Endothelial cell of hepatic sinusoid (primary cell): Measurements from ENCODE around the gene SS18L1.

Source experiments
- in situ Hi-C: cut with HindIII; loops from 2 replicates; pipeline ENCODE4 v1.10.0; 2017; ENCODE audit warnings: low sequenced_read_pairs

The SS18L1 gene

DNA sequence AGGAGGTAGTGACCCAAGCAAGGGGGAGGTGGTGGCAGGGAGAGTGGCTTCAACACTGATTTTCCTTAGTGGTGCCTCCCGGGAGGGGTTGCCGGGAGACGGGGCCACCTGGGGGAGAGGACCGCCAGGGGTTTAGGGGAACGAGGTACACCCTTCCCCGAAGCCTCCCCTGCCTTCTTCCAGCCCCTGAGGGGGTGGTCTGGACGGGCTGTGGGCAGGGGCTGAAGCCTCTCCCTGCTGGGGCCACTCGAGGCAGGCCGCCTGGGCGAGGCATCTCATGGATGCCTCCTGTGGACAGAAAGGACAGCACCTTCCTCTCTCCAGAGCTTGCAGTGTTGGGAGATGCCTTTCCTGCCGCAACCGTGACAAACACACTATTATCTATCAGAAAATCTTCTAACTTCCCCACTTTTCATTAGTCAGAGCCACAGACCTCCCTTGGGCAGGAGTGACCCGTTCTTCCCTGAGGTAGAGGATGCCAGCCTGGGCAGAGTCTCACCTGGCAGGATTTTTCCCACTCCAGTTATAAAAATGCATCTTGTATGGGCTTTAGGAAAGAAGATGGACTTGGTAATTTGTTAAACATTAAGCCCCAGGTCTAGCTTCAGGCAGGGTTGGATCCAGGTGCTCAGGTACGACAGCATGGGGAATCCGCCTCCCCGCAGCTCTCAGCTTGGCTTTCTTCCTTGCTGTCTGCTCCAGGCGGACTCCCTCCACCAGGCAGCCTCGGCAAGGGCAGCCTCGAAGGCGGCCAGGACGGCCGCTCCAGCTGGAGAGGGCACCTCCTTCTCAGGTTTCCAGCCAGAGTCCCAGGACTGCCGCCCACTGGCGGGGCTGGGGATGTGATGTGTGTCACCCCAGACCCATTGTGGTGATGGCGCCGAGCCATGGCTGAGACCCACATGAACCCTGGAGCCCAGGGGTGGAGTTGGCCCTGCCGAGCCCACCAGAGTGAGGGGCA, 65.5 kb downstream of the SS18L1 start:
- in situ Hi-C loops: loop anchor here (10.0 kb wide), 1 partner anchor 86 kb away; no protein-coding TSS in a partner anchor

DNA sequence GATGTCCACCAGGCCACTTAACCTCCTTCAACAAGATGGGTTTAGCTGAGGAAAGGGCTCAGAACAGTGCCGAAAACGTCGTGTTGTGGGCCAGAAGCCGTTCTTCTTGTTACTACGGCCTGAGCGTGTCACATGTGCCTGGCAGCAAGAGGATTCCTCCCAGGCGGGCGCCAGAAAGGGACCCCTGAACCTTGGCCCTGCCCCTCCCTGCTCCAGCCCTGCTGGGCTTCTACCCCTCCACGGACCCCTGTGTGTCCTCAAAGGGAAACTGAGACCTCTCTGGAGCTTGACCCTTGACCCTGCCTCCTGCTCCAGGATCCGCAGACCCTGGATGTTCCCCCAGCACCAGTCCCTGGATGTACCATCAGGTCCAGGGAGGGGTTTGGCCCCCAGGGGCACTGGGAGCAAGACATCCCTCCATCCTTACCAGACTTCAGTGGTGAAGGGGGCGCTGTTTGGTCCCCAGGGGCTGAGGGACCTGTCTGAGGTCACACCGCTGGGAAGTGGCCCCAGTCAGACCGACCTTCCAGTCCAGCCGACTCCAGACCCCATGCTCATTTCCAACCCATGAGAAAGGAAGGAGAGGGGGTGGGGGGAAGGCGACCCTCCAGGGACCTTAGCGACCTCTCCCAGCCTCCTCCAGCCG, 66.4 kb downstream of the SS18L1 start:
- in situ Hi-C loops: loop anchor here (10.0 kb wide), 1 partner anchor 85 kb away; no protein-coding TSS in a partner anchor

DNA sequence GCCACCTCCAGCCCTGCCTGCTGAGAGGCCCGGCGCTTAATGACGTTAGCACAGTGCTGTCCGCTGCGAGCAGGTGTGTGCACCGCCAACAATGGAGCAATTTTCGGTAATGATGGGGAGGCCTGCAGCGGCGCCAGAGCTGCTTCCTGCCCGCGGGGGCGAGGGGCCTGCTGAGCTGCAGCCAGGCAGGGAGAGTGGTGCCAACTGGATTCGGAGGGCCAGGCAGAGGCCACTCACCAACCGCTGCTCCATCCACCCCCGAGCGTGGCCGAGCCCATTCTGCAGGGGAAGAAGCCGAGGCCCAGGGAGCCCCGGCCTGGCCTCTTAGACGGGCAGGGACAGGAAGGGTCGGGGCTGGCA, 66.9 kb downstream of the SS18L1 start:
- in situ Hi-C loops: no loop called here

DNA sequence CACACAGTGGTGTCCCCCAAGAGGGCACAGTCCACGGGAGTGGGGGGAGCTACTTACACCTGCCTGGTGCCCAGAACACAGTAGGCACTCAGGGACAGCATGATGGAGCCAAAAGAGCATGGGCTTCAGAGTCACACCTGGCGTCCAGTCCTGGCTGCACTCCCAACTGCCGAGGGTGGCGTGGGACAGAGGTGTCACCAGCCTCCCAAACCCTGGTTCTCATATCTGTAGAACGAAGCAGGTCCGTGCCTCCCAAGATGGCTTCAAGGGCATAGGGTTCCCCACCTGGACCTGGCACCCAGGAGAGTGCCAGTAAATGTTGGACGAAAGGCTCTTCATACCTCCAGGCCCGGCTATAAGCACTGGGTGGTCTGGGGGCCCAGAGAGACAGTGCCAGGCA, 67.6 kb downstream of the SS18L1 start:
- in situ Hi-C loops: no loop called here

DNA sequence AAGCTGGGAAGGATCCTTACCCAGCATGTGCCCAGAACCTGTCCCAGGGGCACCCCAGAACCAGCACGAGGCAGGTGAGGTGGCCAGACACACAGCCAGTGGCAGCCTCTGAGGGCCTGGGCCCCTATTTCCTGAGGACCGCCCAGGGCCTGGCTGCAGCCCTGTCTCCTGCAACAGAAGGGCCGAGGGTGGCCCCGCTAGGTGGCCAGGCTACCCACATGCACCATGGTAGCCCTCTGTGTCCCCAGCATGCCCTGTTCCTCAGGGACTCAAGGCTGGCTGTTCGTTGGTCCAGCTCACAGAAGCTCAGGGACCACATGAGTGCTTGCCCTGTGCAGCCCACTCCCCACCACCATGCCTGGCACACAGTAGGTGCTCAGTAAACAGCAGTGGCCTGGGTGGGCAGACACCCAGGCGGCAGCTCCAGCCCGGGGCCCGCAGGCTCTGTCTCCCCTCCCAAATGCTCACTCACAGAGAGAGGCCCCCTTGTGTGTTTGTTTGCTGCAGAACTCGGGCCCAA, 68.3 kb downstream of the SS18L1 start:
- in situ Hi-C loops: no loop called here

DNA sequence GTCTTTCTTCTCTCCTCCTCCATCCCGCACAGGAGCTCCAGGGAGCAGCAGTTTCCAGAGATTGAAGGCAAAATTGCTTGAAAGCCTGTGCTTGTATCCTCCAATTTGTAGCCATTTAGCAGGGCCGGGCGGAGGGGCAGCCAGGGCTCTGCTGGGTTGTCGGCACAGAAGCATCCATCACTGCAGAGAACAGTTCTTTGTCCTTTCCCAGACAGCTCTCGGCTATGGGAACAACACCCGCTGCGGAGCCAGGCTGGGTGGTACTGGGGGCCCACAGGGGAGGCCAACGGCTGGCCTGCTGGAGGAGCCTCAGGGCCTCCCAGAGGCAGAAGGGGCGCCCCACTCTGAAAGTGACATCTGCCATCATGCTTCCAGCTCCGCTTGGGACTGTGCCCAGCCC, 68.7 kb downstream of the SS18L1 start:
- in situ Hi-C loops: no loop called here

DNA sequence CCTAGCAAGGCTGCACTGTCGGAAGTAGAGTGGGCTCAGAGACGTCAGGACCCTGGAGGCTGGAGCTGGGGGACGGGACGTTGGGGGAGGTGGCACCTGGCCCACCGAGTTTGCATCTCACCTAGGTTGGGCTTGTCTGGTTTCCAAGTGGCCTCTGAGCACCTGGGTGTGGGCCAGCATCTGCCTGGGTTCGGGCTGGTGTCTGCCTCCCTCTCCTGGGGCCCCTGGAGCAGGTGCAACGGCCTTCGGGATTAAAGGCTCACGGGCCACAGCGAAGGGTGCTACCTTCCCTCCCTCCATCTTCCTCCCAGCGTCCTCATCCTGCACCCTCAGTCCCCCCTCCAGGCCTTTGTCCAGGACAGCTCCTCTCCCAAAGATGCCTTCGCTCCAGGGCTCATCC, 70.5 kb downstream of the SS18L1 start:
- in situ Hi-C loops: no loop called here

DNA sequence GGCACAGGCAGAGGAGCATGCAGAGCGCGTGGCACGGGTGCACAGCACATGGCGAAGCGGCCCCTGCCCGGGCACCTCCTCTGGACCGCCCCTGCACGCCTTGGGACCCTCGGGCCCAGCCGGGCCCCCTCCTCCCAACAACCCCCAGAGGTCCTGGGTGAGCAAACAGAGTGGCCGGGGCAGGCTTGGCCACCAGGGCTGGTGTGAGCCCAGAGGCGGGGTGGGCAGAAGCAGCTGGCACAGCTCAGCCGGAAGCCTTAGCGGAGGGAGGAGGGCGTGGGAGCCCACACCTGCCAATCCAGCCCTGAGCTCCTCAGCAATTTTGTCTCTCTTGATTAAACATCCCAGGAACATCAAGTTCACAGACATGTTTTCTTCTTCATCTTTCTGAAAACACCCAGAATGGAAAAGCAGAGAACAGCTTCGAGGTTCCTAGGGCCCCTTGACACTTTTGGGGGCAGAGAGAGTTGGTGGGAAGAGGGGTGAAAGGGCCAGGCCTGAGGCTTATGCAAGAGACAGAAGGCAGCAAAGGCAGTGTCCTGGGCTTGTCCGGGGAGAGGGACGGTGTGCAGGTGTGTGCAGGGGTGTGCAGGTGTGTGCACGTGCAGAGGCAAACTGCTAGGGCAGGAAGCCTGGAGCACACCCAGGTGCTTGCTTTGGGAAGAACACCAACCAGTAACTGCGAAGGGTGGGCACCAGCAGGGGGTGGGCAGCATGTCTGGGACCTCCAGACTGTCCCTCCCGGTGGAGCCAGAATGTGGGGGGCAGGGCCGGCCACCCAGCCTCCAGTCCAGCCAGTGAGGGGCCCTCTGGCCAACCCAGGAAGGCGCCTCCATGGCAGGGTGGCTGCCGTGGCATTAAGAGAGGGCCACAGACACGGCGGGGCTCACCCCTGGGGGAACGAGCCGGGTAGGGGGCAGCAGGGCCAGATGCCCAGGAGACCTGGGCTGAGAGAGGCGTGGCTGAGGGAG, 71.7 kb downstream of the SS18L1 start:
- in situ Hi-C loops: no loop called here

DNA sequence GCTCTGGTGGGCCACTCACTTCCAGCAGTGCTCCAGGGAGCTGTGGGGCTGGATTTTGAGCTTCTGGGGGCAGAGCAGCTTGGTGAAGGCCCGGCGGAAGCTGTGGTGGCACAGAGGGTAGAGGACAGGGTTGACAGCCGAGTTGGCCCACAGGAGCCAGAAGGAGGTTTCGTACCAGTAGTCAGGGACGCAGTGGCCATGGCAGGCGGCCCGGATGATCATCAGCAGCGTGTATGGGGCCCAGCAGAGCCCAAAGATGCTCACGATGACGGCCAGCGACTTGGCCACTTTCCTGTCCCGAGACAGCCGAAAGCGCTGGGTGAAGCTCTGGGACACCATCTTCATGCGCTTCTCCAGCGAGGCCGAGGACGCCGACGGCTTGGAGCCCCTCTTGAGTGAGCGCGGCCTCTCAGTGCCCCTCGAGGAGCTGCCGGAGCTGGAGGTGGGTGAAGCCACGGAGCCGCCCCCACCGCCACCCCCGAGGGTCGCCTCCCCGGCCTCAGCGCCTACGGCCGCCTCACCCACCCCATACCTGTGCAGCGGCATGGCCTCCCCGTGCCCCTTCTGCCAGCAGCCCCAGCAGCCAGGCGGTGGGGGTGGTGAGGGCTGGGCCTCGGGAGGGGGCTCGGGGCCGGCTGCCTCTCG, 72.5 kb downstream of the SS18L1 start:
- in situ Hi-C loops: no loop called here

DNA sequence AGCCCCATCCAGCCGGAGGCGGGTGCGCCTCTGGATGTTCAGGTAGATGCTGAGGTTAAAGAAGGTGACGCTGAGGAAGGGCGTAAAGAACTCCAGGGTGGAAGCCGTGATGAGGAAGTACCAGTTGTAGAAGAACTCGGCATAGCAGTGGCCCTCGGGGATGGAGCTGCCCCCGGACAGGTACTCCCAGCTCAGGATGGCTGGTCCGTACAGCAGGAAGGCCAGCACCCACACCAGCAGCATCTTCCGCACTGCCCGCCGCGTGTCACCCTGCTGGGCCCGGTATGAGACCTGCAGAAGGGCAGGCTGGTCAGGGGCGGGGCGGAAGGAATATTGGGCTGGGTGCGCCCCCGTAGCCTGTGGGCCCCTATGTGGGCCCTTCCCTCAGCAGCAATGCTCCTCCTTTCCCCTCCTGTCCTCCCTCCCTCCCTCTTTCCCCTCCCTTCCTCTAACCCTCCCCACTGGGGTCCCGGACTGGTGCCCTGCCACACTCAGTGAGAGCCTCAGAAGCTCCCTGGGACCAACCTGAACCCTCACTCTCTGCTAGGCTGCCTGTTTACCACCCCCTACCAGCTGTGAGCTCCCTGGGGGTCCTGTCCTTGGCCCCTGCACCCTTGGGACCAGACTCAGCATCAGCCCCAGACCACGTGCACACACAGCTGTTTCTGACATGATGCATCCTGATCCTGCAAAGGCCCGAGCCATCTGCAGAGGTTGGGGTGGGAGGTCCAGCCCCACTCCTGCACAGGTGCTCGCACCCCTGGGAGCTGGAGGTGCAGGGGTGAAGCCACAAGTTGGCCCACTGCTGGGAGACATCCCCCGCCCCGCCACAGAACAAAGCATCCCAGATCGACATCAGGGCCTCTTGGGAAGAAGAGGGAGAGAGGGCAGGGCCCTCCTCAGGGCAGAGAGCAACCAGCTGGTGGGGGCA, 73.3 kb downstream of the SS18L1 start:
- in situ Hi-C loops: no loop called here

DNA sequence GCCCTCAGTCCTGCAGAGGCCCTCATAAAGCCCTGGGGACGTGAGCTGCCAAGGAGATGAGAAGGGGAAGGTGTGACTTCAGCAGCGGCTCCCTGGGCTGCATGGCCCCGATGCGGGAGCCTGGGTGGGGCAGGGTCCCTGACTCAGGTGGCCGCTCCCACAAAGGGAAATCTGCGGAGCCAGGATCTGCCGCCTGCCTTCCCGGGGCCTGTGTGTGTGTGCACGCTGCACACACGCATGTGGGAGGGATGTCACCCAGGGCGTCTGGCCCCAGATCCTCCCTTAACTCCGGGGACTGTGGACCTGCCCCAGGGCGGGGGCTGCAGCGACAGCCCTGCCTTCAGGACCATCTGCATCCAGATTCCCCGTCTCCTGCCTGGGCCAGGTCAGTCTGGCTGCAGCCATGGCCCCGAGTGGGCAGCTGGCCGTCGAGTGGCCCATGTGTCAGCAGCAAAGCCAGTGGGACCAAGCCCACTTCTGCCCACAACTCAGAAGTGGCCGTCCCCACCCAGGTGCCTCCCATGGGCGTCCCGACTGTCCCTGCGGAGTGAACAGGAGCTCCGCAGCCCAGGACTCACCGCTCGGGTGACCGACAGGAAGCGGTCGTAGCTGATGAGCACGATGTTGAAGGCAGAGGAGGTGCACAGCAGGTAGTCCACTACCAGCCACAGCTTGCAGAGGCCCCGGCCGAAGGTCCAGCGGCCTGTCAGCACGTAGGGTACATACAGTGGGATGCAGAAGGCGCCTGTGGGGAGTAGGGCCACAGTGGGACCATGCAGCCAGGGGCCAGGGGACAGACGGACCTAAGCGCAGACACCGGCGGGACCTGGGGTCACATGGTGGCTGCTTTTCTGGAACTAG, 74.6 kb downstream of the SS18L1 start:
- in situ Hi-C loops: no loop called here

DNA sequence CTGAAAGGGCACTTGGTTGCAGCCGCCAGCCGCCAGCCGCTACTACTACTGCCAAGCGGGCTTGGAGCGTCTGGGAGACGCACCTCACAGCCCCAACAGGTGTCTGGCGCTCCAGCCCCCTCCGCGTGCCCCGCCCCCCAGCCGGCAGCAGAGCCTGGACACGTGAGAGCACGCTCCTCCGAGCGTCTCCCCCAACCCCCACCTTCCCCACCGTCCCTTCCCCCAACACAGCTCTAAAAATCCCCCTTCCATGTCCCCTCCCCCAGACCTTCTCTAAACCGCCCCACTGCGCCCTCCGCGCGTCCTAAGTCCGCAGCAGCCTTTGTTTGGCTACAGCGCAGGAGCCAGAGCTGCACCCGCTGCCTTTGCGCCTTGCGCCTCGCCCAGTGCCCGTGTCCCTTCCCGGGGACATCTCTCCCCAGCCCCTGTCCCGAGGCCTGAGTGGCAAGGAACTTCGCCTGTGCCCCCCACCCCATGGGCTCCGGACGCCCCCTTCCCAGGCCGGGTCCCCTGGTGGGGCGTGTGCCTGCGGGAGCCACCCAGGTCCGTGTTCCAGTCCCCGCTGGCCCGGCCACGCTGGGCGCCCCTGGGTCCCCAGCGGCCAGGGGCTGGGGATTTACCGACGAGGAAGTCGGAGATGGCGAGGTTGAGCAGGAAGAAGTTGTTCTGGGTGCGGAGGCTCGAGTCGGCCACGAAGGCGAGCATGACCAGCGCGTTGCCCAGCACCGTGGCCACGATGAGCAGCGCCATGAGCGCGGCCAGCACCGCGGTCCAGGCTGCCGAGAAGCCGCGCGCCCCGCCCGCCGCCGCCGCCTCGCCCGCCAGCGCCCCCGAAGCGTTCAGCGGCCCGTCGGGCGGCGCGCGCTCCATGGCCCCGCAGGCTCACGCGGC, 75.8 kb downstream of the SS18L1 start:
- in situ Hi-C loops: no loop called here

DNA sequence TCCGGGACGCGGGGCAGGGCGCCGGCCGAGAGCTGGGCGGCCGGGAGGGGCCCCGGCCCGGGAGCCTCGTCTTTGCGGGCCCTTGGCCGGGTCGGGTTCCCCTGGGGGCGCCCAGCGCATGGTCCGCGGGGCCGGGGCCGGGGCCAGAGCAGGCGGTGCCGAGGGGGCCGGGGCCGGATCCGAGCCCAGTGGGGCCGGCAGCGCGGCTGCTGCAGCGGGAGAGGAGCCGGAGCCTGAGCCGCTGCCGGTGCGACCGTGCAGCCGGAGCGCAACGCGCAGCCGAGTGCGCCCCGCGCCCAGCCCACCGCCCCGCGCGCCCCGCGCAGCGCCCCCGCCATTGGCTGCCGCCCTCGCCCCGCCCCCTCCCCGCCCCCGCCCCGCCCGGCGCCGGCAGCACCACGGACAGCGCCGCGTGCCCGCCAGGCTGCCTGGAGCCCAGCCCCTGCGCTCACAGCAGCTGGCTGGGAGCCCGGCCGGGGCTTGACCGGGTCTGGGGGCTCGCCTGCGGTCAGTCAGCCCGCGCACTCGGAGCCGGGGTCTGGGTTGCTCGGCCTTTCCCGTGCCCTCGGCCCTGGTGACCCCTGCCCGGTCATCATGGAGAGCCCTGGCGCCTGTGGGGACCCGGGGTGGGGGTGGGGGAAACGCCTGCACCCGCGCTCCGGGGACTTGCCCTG, 76.6 kb downstream of the SS18L1 start, which contains the start of gene HRH3:
TSS of gene HRH3 (minus strand) at position 287 of the 674 bp plus-strand sequence. CDS start 308 bp downstream, outside the sequence.
- in situ Hi-C loops: no loop called here

DNA sequence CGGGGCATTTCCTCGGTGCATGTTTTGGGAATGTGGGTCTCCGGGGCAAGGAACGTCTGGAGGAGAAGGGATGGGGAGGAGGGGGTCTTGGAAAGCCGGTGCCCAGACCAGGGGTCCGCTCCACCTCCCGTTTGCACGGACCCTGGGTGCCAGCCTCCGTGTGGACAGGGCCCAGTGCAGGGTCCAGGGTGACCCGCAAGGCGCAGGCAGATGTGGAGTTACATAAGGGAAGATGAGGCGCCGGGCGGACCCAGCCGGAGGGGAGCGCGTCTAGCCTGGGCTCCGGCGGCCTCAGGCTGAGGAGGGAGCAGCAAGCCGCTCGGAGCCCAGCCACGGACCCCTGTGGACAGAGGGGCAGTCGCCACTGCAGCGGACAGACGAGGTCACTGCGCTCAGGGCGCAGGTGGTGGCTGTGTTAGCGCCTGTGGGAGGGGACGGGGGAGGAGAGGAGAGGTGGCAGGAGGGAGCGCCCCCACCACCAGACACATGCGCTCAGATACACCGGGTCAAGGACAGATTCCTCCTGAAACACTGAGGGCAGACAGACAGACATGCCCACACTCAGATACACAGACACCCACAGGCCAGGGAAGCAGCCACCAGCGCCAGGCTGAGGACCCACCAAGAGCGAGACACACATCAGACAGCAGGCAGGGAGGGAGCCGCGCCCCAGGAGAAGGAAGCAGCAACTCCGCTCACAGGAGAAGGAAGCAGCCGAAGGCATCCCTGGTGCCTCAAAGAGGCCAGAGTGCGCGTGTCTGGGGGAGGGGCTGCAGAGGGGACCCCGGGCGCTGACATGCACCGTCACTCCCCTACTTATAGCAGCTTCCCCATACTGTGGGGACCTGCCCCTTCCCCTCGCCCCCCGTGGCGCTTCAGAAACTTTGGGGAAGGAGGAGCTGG, 77.3 kb downstream of the SS18L1 start:
- in situ Hi-C loops: no loop called here

DNA sequence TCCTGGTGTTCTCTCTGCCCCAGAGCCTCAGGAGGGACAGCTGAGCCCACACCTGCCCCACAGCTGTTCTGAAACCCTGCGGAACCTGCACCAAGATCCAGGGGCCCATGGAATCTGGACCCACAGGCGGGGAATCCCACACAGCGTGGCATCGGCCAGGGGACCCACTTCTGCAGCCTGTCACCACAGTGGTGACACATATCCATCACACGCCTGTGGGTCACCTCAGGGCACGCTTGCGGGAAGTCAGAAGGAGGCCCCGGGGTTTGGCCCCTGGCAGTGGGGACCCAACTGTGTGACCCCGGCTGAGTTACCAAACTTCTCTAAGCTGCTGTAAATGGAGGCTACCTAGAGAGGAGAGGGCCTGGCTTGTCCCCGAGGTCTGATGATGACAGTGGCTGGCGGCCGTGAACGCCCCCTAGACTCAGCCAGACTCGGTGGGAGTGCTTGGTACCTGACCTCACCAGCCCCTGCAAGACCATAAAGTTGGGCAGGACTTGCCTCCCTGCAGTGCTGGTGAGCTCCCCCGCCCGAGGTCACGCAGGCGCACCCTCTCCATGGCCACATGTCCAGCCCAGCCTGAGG, 78.8 kb downstream of the SS18L1 start:
- in situ Hi-C loops: no loop called here
